ENCODE measurements around the gene PLEK2. TPM values are rescaled to one million over a fixed set of nuclear protein-coding genes. Genes with fewer than 3 reads are reported as not detected.

PLEK2 gene
- total and polyA plus RNA-seq, 2 donors (not counting 3 experiments of a cell fraction or from before 2014, with no cell fraction given): 1.4 to 3.8 TPM

- Histone ChIP-seq H3K9ac (replicated peaks; ENCODE audit: extremely low read depth, insufficient read depth, low read length) (no peak overlapping the region), H3K79me2 (ENCODE audit: control insufficient read depth, insufficient read depth, low read length) (no peaks in the 10 kb centered on the region), H3K4me1 (ENCODE audit: control insufficient read depth, extremely low read depth, insufficient read depth, low read length) (peaks cover 9% of the 10 kb centered on the region), H3K4me2 (ENCODE audit: insufficient read depth, low read length) (no peak overlapping the region), H3K4me3 (replicated peaks in 1 of 3; ENCODE audit: insufficient read depth in 1 of 3, low read depth in 1 of 3, low read length in 3 of 3) (no peak overlapping the region), H3K9me3 (replicated peaks; ENCODE audit: control insufficient read depth, insufficient read depth, low read length) (no peaks in the 10 kb centered on the region), H3K36me3 (ENCODE audit: control insufficient read depth in 2 of 2, extremely low read depth in 1 of 2, insufficient read depth in 2 of 2, low read length in 2 of 2) (no peaks in the 10 kb centered on the region), H3K9me1 (replicated peaks; ENCODE audit: control insufficient read depth, extremely low read depth, insufficient read depth, low read length) (no peaks in the 10 kb centered on the region), H4K20me1 (replicated peaks; ENCODE audit: control insufficient read depth, extremely low read depth, insufficient read depth, low read length) (no peaks in the 10 kb centered on the region), H3K27ac (ENCODE audit: insufficient read depth, low read depth, low read length) (no peak overlapping the region), H2AFZ (ENCODE audit: low read depth, low read length) (no peak overlapping the region), H3K27me3 (ENCODE audit: control insufficient read depth in 2 of 2, insufficient read depth in 2 of 2, low read length in 2 of 2) (peaks cover 0 to 4% of the 10 kb centered on the region in 2 experiments)
- dilution Hi-C loops (cut with MboI; ENCODE audit: extremely low pct_ligation_motif_present, low sequenced_read_pairs) (no loop called here), intact Hi-C loops (cut with micrococcal nuclease) (no loop called here)
- DNase-seq (ENCODE audit: low read depth, low spot score): no peak
- no peak for FAIRE-seq
- no peak for TF ChIP-seq MYC (IDR thresholded peaks at IDR 0.05; ENCODE audit: low read depth, low read length)
- no TSS peak for BruUV-seq (replicated peaks)
- ChIA-PET CTCF (interaction anchor here (1.4 to 2.3 kb wide), 2 partner anchors 15 to 32 kb away, joined by 3 to 12 read pairs; no protein-coding TSS in a partner anchor), POLR2A (no interaction called here)
Measured at GRCh38 chr14:67442139-67442906, 30.4 kb upstream of the PLEK2 start.

DNA sequence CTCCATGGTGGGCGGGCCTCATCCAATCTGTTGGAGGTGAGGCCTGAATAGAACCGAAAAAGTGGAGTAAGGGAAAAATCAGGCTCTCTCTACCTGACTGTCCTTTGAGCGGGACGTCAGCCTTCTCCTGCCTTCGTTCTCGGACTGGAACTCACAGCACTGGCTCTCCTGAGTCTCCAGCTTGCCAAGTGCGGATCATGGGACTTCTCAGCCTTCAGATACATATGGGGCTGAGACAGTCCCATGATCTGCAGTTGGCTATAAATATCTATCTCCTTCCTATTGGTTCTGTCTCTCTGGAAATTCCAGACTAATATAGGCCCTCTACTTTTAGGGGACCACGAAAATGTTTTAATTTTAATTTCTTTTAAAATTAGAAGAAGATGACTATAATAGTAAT is 29.7 kb upstream of the PLEK2 start:
- Histone ChIP-seq H3K9ac (replicated peaks; ENCODE audit: extremely low read depth, insufficient read depth, low read length) (no peak overlapping the region), H2AFZ (ENCODE audit: low read depth, low read length) (no peak overlapping the region), H3K9me3 (replicated peaks; ENCODE audit: control insufficient read depth, insufficient read depth, low read length) (no peaks in the 10 kb centered on the region), H3K4me1 (ENCODE audit: control insufficient read depth, extremely low read depth, insufficient read depth, low read length) (peaks cover 9% of the 10 kb centered on the region), H3K27me3 (ENCODE audit: control insufficient read depth in 2 of 2, insufficient read depth in 2 of 2, low read length in 2 of 2) (peaks cover 0 to 6% of the 10 kb centered on the region in 2 experiments), H3K27ac (ENCODE audit: insufficient read depth, low read depth, low read length) (no peak overlapping the region), H3K9me1 (replicated peaks; ENCODE audit: control insufficient read depth, extremely low read depth, insufficient read depth, low read length) (no peaks in the 10 kb centered on the region), H3K4me2 (ENCODE audit: insufficient read depth, low read length) (no peak overlapping the region), H3K4me3 (replicated peaks in 1 of 3; ENCODE audit: insufficient read depth in 1 of 3, low read depth in 1 of 3, low read length in 3 of 3) (no peak overlapping the region), H3K36me3 (ENCODE audit: control insufficient read depth in 2 of 2, extremely low read depth in 1 of 2, insufficient read depth in 2 of 2, low read length in 2 of 2) (no peaks in the 10 kb centered on the region), H4K20me1 (replicated peaks; ENCODE audit: control insufficient read depth, extremely low read depth, insufficient read depth, low read length) (no peaks in the 10 kb centered on the region), H3K79me2 (ENCODE audit: control insufficient read depth, insufficient read depth, low read length) (no peaks in the 10 kb centered on the region)
- intact Hi-C loops (cut with micrococcal nuclease) (no loop called here), dilution Hi-C loops (cut with MboI; ENCODE audit: extremely low pct_ligation_motif_present, low sequenced_read_pairs) (no loop called here)
- TF ChIP-seq FOS (IDR thresholded peaks at IDR 0.05; ENCODE audit: borderline replicate concordance, insufficient read depth, low read length): no peak
- TF ChIP-seq MAX (IDR thresholded peaks at IDR 0.05; ENCODE audit: insufficient read depth, insufficient read length): no peak
- no peak for TF ChIP-seq MYC (IDR thresholded peaks at IDR 0.05; ENCODE audit: low read depth, low read length)
- TF ChIP-seq JUN (IDR thresholded peaks at IDR 0.05; ENCODE audit: borderline replicate concordance, insufficient read depth, insufficient read length, low read depth): no peak
- TF ChIP-seq EZH2 (IDR thresholded peaks at IDR 0.05; ENCODE audit: borderline replicate concordance, low read depth, low read length, severe bottlenecking): no peak
- TF ChIP-seq GATA2 (IDR thresholded peaks at IDR 0.05; ENCODE audit: insufficient read depth, insufficient read length, low read depth, low read length): no peak
- TF ChIP-seq CTCF (IDR thresholded peaks at IDR 0.05; ENCODE audit: extremely low read depth in 1 of 2, insufficient read depth in 1 of 2, low read depth in 1 of 2, low read length in 2 of 2): no peak
- TF ChIP-seq POLR2AphosphoS5 (IDR thresholded peaks at IDR 0.05; ENCODE audit: insufficient read depth, low read depth, low read length): no peak
- TF ChIP-seq POLR2A (IDR thresholded peaks at IDR 0.05; ENCODE audit: low read depth, low read length): no peak
- CTCF ChIA-PET: interaction anchor here (1.2 kb wide), 1 partner anchor 142 kb away, joined by 3 read pairs; no protein-coding TSS in a partner anchor
- no TSS peak for BruUV-seq (replicated peaks)
- POLR2A ChIA-PET: no interaction called here
- no peak for FAIRE-seq
- no peak for DNase-seq (ENCODE audit: low read depth, low spot score)
